Stimulated activated CD8-positive, alpha-beta memory T cell treated with anti-CD3 and anti-CD28 coated beads, Interleukin-4, amount 100 ng/mL, for 48 hours (primary cell): ENCODE results near the gene ODAD3.
A peak's percentile ranks its signal among the peaks of the same experiment; 100 is the strongest.
"Not testable (repeated sequence)": the region's sequence is repeated elsewhere in the genome, so short reads cannot be mapped to it uniquely, and the experiment has no call there.

ENCODE experiments used
- DNase-seq: peaks from one replicate; pipeline ENCODE4 v3.0.0-alpha.2; 2020

ODAD3 gene

DNA sequence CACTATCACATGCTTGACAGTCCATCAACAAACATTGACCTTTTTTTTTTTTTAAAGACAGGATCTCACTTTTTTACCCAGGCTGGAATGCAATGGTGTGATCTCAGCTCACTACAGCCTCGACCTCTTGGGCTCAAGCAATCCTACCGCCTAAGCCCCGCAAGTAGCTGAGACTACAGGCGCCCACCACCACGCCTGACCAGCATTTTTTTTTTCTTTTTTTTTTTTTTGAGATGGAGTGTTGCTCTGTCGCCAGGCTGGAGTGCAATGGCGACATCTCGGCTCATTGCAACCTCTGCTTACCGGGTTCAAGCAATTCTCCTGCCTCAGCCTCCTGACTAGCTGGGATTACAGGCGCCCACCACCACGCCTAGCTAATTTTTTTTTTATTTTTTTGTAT, 24.0 kb upstream of the ODAD3 start:
- not testable (repeated sequence) for DNase-seq

DNA sequence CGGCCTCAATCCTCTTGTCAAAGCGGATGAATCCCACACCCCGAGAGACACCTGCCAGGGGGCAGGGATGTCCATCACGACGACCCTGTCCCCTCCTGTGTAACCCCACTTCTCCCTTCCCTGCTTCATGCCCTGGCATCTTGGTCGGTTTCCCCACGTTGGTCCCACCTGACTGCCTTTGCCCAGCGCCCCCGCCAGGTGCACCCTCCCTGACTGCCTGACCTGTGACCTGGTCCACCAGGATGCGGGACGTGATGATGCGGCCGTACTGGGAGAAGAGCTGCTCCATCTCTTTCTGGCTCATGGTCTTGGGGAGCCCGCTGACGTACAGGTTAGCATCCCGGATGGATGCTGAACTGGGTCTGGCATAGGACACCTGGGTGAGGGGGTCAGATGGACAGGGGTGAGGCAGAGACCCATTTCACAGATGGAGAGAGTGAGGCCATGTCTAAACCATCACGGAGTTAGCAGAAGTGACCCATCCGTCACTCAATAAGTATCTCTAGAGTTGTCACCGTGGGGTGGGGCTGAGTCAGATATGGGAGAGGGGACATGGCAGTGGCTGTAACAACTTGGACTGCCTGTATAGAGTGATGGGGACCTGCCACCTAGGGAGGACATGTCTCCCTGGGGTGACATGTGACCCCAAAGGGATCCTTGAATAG, 23.4 kb upstream of the ODAD3 start:
- DNase-seq = no peak

DNA sequence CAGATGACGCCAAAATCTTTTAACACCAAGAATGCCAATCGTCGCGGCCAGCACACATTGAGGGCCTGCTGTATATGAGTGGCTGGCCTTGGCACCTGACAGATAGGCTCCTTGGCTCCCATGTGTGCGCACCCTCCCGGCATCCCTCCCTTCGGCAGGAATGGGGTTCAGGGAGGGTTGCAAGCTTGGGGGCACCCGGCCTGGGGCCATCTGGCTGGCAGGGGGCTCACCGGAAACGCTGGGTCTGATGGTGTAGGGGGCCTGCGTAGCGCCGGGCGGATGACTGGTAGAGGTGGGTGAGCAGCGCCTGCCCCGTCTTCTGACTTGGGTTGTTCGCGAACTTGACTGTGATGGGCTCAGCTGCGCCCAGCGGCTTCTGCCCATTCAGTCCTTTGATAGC, 22.9 kb upstream of the ODAD3 start:
- DNase-seq = no peak

DNA sequence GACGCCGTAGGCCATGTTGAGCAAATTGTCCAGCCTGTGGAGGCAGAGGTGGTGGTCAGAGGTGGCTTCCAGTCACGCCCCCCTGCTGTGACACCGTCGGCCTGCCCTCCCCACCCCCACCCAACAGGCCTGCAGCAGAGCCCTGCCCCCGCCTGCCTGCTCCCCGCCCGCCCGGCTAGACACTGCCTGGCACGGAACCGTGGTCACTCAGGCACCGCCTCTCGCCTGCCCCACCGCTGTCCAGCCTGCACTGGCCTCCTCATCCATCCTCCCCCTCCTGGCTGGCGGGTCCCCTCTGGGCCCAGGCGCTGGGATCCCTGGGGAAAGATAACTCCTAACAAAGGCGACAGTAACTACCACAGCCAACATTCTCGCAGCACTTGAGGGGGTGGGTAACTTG, 22.2 kb upstream of the ODAD3 start:
- DNase-seq = no peak

DNA sequence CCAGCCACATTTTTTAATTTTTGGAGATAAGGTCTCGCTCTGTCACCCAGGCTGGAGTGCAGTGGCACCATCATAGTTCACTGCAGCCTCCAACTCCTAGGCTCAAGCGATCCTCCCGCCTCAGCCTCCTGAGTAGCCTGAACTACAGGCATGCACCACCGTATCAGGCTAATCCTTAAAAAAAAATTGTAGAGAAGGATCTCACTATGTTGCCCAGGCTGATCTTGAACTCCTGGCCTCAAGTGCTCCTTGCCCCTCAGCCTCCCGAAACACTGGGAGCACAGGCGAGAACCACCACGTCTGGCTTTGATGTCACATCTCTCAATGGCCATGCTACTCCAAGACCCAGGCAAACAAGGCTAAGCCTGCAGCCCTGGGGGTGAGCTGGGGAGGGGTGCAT, 21.7 kb upstream of the ODAD3 start:
- DNase-seq = no peak

DNA sequence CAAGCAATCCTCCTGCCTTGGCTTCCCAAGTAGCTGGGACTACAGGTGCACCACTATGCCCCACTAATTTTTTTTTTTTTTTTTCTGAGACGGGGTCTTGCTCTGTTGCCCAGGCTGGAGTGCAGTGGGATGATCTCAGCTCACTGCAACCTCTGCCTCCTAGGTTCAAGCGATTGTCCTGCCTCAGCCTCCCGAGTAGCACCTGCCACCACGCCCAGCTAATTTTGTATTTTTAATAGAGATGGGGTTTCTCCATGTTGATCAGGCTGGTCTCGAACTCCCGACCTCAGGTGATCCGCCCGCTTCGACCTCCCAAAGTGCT, 20.3 kb upstream of the ODAD3 start:
- not testable (repeated sequence) for DNase-seq

DNA sequence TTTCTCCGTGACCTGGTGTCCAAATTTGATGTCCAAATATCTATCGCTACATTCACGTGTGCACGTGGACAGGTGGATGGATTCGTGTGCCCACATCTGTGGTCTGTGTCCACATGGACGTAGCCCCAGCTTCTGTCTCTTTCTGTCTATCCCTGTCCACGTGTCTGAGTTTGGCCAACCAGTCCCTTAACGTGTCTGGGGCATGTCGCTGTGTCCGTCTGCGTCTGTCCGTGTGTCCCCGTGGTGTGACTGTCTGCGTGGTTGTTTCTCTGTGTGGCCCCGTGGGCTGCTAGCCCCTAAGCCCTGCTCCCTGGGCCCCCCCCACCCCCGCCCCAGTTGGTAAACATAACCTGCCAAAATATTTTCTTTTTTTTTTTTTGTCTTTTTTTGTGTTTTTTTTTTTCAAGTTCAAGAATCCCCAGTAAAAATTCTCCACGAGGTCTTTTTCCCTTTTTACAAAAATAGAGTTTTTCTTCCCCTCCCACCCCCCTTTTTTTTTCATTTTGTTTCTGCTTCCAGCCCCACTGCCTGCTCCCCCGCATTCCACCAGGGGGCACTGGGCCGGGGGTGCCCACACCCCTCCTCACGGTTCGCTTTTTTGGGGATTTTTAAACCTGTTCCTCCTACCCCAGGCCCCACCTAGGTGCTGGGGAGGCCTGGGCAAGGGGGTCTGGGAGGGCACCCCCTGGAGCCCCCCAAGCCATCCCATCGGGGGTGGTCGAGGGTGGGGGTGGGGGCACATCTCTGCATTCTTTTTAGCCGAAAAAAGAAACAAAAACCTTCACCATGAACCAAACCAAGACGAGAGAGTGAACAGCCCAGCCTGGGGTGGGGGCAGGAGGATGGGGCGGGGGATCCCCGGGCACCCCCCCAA, 18.8 kb upstream of the ODAD3 start:
- peak; percentile 40 for DNase-seq

DNA sequence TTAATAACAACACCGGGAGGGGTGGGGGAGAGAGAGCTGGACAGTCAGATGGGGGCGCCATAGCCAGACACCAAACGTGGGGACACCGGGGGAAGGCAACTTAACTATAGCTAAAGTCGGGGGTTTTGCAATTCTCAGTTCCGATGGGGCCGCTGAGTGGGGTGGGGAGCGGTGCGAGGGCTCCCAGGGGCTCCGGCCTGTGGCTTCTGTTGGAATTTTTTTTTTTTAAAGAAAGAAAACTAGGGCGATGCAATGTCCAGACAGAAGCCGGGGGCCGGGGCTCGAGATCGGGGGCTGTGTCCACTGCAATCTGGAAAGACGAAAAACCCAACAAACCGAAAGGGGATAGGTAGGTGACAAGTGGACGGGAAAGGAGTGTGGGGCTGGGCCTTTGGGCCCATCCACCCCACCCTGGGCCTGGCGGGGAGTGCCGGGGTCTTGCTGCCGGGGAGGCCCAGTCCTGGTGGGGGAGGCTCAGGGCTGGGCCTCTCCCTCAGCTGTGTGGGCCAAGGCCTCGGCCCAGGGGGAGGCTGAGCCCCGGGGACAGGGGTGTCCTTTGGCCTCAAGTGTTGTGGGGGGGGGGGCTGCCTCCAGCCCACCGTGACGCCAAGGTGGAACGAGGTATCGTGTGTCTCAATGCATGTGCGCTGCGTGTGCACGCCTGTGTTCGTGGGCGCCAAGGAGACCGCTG, 17.8 kb upstream of the ODAD3 start:
- no peak for DNase-seq

DNA sequence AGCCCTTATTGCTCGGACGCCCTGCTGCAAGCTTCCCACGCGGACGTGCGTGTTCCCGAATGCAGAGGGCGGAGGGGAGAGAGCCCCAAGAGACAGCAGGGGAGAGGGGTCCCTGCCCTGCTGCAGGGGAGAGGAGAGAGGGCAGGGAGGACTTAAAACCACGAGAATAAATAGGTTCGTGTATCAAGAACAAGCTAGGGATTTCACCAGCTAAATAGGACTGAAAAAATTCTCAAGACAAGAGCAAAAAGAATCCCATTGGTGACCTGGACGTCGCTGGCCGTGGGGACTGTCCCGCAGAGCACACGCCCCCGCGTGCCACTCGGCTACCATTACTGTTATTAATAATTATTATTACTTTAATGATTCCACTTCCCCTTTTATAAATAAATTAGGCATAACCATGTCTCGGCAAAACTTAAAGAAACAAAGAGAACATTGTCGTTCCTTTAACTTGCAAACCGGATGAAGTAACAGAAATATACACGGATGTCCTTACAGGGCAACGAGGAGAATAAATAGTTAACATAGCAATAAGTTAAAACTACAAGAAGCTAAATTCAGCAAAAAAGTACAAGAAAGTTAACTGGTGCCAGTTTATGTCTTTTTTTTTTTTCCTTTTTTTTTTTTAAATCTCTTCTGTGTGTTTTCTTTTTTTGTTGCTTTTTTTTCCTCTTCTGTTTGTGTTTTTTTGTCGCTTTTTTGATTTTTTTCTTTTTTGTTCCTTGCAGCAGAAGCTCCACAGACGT, 17.1 kb upstream of the ODAD3 start:
- no peak for DNase-seq

DNA sequence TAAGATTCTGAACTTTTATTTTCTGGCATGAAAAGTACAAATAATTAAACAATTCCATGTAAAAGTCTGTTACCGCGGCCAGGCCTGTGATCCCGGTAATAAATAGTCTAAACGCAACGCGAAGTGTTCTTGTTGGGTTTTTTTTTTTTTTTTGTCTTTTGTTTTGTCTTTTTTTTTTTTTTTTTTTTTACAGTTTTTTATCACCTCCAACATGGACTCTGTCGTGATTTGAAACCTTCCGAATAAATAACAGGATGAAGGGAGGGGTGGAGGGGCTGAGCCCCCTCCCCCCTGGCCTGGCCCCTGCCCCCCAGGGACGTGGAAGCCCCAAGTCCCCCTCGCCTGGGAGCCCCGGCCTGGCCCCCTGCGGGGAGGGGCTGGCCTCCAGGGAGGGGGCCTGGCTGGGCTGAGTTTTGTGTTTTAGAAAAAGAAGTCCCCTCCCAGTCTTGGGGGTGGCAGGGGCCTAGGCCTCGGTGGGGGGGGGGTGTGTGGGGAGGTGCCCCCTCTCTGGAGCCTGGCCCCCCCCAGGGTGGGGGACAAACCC, 16.5 kb upstream of the ODAD3 start:
- DNase-seq = no peak

DNA sequence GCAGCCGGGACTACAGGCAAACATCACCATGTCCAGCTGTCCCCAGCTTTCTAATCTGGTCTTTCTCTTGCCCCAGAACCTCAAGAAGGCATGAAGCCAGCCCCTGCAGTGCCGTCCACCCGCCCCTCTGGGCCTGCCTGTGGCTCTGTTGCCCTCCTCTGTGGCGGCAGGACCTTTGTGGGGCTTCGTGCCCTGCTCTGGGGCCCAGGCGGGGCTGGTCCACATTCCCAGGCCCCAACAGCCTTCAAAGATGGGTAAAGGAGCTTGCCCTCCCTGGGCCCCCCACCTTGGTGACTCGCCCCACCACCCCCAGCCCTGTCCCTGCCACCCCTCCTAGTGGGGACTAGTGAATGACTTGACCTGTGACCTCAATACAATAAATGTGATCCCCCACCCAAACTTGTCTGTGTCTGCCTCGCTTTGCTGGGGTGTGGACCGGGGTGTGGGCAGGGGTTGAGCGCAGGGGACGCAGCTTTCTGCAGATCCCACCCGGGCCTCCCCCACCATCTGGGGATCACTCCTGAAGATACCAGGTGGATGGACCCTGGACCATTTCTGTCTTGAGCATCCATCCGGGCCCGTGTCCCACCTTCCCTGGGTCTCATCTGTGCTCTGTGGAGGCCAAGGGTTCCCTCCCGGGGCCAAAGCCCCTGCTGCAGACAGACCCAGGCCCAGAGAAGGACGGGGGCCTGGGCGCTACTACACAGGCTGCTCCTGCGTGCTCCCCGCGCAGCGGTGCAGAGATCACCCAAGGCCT, 15.8 kb upstream of the ODAD3 start:
- DNase-seq = no peak

DNA sequence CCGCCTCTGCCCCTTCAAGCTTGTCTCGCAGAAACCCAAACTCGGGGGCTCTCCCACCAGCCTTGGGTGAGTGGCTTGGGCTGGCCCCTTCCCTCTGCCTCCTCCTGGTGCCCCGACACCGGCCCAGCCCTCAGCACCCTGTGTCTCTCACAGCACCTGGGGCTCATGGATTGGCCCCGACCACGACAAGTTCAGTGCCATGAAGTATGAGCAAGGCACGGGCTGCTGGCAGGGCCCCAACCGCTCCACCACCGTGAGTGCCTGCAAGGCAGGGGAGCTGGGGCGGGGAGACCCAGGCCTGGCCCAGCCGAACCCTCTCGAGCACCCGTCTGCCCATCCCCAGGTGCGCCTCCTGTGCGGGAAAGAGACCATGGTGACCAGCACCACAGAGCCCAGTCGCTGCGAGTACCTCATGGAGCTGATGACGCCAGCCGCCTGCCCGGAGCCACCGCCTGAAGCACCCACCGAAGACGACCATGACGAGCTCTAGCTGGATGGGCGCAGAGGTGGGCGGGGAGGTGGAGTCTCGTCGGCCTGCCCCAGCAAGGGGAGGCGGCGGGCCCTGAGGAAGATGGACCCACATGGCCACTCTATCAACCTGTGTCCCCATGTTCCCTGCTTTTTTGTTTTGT, 14.1 kb upstream of the ODAD3 start:
- DNase-seq = no peak

DNA sequence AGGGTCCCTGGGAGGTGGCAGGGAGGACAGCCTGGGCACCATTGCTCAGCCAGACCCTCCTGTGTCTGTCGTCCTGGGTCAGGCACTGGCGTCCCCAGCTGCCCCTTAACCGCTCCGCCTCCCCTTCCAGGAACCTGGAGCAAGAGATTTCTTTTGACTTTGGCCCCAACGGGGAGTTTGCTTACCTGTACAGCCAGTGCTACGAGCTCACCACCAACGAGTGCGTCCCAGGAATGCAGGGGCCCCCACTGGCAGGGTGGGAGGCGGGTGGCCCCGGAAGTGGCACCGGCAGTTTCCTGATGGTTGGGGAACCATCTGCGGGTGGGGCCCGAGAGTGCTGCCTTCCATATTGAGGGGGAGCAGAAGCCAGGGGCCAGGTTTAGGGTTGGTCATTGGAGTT, 13.5 kb upstream of the ODAD3 start:
- no peak for DNase-seq

DNA sequence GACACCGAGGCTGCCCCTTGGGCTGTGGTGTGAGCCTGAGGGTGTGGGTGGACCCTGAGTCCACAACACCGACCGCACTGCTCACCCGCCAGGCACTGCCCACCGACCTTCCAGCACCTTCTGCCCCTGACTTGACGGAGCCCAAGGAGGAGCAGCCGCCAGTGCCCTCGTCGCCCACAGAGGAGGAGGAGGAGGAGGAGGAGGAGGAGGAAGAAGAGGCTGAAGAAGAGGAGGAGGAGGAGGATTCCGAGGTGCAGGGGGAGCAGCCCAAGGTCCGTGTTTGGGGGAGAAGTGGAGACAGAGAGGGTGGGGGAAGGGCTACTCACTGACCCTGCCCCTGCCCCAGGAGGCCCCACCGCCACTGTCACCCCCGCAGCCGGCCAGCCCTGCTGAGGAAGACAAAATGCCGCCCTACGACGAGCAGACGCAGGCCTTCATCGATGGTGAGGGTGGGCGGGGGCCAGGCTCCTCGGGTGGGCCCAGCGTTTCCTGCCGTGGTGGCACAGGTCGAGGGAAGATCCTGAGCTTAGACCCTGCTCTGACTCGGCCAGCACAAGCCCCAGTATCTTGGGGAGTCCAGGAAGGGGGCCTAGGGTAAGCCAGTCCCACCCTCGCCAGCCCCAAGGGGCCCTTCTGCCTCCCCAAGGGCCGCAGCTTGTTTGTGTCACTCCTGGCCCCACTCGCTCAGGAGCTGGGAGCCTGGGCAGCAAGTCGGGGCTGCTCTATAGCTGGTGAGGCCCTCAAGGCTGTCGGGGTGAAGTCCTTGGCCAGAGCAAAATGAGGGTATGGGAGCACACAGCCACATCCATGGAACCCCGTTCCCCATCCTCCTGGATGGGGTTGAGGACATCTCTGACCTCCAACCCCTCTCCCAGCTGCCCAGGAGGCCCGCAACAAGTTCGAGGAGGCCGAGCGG, 12.7 kb upstream of the ODAD3 start:
- DNase-seq = no peak

DNA sequence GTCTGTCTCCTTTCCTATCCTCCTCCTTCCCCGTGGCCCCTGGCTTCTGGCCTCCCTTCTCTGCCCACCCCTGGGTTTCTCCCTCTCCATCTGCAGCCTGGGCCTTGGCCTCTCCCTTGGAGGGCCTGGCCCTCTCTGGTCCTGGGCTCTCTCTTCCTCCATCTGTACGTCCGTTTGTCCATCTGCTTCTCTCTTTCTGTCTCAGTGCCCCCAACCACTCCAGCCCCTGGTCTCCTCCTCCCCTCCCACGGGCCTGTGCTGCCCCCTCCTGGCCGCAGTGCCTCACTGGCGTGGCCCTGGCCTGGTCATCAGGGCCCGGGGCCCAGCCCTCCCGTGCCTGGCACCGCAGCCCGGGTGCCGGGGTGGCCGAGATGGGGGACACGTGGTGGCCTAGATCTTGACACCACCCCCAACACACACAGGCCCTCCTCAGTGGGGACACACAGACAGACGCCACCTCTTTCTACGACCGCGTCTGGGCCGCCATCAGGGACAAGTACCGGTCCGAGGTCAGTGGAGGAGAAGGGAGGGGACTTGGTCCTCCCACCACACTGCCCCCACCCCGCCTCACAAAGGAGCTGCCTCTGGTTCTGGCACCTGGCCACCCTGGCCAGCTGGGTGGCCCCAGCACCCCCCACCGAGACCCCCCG, 11.9 kb upstream of the ODAD3 start:
- DNase-seq = peak; percentile 75

DNA sequence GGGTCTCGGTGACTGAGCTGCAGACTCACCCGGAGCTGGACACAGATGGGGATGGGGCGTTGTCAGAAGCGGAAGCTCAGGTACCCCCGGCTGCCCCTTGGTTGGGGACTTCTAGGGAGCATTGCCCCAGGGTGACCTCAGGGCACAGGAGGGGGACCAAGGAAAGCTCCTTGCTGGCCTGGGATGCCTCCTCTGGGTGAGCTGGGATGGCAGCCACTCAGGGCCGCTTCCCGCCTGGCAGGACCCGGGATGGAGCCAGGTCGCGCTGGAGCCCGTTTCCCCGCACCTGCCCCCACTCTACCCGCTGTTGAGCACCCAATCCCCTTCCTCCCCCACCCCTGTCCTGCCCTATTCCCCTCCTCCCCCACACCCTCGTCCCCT, 11.3 kb upstream of the ODAD3 start:
- DNase-seq = no peak

DNA sequence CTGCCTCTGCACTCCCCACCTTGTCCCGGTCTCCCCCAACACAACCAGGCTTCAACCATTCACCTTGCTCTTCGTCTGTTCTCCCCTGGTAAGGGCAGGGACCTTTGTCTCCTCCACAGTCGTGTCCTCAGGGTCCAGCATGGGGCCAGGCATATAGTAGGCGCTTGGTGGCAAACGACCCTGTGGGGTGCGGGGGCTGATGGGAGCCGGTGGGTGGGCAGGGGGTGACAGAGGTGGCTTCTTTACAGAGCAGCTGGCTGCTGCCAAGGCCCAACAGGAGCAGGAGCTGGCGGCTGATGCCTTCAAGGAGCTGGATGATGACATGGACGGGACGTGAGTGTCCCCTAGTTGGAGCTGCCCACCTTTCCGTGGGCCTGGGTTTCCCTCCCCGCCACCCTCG, 10.2 kb upstream of the ODAD3 start:
- DNase-seq = no peak

DNA sequence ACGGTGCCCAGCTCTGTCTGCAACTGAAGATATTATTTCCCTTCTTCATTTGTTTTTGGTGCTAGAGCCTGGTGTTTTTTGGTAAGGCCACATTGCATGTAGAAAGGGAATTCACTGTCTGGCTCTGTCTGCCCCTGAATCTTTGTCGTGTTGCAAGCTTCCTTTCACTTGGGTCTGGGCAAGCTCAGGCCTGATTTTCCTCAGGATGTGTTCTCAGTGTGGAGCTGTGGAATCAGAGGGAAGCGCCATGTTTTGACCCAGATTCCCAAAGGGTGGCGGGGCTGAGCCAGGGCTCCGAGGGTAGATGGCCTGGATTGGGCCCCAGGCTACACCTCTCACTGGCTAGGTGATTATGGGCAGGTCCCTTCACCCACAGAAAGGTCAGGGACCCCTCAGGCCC, 9.1 kb upstream of the ODAD3 start:
- DNase-seq = no peak

DNA sequence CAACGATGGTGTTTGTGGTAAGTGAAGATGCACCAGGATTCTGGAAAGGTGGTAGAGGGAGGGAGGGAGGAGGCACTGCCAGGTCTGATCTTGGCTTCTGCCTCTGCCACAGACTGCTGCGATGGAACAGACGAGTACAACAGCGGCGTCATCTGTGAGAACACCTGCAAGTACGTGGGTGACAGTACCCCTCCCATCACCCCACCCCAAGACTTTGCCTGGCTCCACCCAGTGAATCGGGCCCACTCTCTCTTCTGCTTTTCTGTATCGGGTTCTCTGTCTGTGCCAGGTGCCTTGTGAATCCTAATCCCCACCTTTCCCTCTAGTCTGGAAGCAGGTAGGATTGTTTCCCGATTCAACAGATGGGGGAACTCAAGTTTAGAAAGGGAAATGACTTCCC, 3.0 kb upstream of the ODAD3 start:
- DNase-seq = no peak

DNA sequence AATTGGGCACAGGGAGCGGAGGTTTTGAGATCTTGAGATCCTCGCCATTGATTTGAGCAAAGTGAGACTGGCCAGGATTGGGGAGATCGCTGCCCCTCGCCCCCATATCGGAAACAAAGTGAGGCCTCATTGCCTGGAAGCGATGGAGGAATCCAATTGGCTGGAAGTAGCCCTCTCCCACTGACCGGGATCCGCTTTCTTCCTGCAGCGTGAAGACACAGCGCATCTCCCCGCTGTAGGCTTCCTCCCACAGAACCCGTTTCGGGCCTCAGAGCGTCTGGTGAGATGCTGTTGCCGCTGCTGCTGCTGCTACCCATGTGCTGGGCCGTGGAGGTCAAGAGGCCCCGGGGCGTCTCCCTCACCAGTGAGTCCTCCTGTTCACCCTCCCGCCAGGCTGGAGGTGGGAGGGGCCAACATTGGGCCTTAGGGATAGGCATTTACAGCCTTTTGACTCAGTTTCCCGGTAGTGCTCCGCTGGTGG, 952 bp upstream of the ODAD3 start:
- peak; percentile 50 for DNase-seq
